A549 (cell line): ENCODE results near the gene NKX2-1. TPM values are rescaled to one million over a fixed set of nuclear protein-coding genes. Genes with fewer than 3 reads are reported as not detected.
"Not testable (repeated sequence)": the region's sequence is repeated elsewhere in the genome, so short reads cannot be mapped to it uniquely, and the experiment has no call there.

Experiments used
- ATAC-seq, 2 experiments: fragments of 200-7000 bp in 1 of 2; fragments of >200 bp in 1 of 2; cut with Nextera tagmentation in 1 of 2; cut with Tn5 transposase in 1 of 2; 3 replicates each; pipeline versions ENCODE4 v1.8.0 to v1.9.1; 2018 to 2020; ENCODE audit warnings: mild to moderate bottlenecking in 1 of 2, moderate library complexity in 1 of 2
- CTCF ChIA-PET: fragments of 300-600 bp; sonication (Branson Sonifier 250); formaldehyde crosslinking; extraction: SDS; loops from one replicate; lab custom pipeline; 2021; ENCODE audit warnings: antibody characterized with exemption, inconsistent platforms; lab: Yijun Ruan, JAX
- POLR2A ChIA-PET: fragments of 350-600 bp; formaldehyde crosslinking; extraction: SDS; loops from one replicate; lab custom pipeline; 2021; ENCODE audit warnings: antibody characterized with exemption, inconsistent platforms; lab: Yijun Ruan, JAX
- DNase-seq, 2 experiments: peaks; one replicate each; pipeline versions ENCODE4 v3.0.0 to v3.0.0-alpha.2; 2011 to 2016; ENCODE audit warnings: low read depth in 1 of 2, low spot score in 1 of 2
- FAIRE-seq: peaks from 2 replicates; lab custom pipeline; 2011; peaks lifted over from hg19 to GRCh38; lab: Jason Lieb, UNC
- H3K27ac ChIP-seq, 2 experiments: fragments of >200 bp; sonication (Bioruptor Twin); formaldehyde crosslinking; 3 replicates each; pipeline ENCODE4 v1.5.1; 2016 to 2017
- H3K4me1 ChIP-seq: fragments of >200 bp; sonication (Bioruptor Twin); formaldehyde crosslinking; 3 replicates; pipeline ENCODE4 v1.6.1; 2016
- H3K4me2 ChIP-seq: fragments of >200 bp; sonication (Bioruptor Twin); formaldehyde crosslinking; 3 replicates; pipeline ENCODE4 v1.6.1; 2016
- H3K4me3 ChIP-seq: fragments of >200 bp; sonication (Bioruptor Twin); formaldehyde crosslinking; 3 replicates; pipeline ENCODE4 v1.5.1; 2016
- H3K9me3 ChIP-seq: fragments of >200 bp; sonication (Bioruptor Twin); formaldehyde crosslinking; 3 replicates; pipeline ENCODE4 v1.6.1; 2016
- BCL3 ChIP-seq: fragments of >200 bp; sonication (Bioruptor Twin); formaldehyde crosslinking; IDR thresholded peaks from 3 replicates; pipeline ENCODE4 v1.6.1; 2016
- BHLHE40 ChIP-seq: IDR thresholded peaks from 2 replicates; pipeline ENCODE4 v1.6.1; 2012; ENCODE audit warnings: low read depth, low read length, inconsistent platforms
- CBX8 ChIP-seq: fragments of 200-600 bp; sonication (generic); IDR thresholded peaks from 2 replicates; pipeline ENCODE4 v1.6.1; 2016
- CHD2 ChIP-seq: fragments of 150-350 bp; IDR thresholded peaks from 2 replicates; pipeline ENCODE4 v1.6.1; 2014; ENCODE audit warnings: low read length; ENCODE audit not compliant: partially characterized antibody
- CHD4 ChIP-seq: fragments of 200-600 bp; sonication (generic); IDR thresholded peaks from 2 replicates; pipeline ENCODE4 v1.6.1; 2016; ENCODE audit warnings: antibody characterized with exemption, mild to moderate bottlenecking, borderline replicate concordance
- EHF ChIP-seq: fragments of 250-450 bp; sonication (Bioruptor Pico); IDR thresholded peaks from 2 replicates; pipeline ENCODE4 v1.5.0; 2020; ENCODE audit warnings: mild to moderate bottlenecking
- EP300 ChIP-seq, 2 experiments: fragments of >200 bp; sonication (Bioruptor Twin); formaldehyde crosslinking; IDR thresholded peaks; 2 replicates in 1 of 2; 3 replicates in 1 of 2; pipeline ENCODE4 v1.6.1; 2016 to 2017
- ESRRA ChIP-seq: fragments of 150-350 bp; IDR thresholded peaks from 2 replicates; pipeline ENCODE4 v1.6.1; 2014; ENCODE audit warnings: mild to moderate bottlenecking, low read length, borderline replicate concordance
- GATA3 ChIP-seq: IDR thresholded peaks from 2 replicates; pipeline ENCODE4 v1.6.1; 2012; ENCODE audit warnings: borderline replicate concordance
- HOXB13 ChIP-seq: fragments of 250-450 bp; sonication (Bioruptor Pico); IDR thresholded peaks from 2 replicates; pipeline ENCODE4 v1.5.0; 2020; ENCODE audit warnings: low read depth, mild to moderate bottlenecking, moderate library complexity
- HOXB5 ChIP-seq: fragments of 250-450 bp; sonication (Bioruptor Pico); IDR thresholded peaks from 2 replicates; pipeline ENCODE4 v1.5.0; 2020; ENCODE audit warnings: mild to moderate bottlenecking, moderate library complexity
- KDM1A ChIP-seq: fragments of 200-600 bp; sonication (generic); IDR thresholded peaks from 2 replicates; pipeline ENCODE4 v1.6.1; 2016; ENCODE audit warnings: low read depth, mild to moderate bottlenecking
- MAFK ChIP-seq: fragments of 450-650 bp; IDR thresholded peaks from 2 replicates; pipeline ENCODE4 v1.6.1; 2014; ENCODE audit not compliant: partially characterized antibody
- NR3C1 ChIP-seq: fragments of >200 bp; sonication (Bioruptor Twin); formaldehyde crosslinking; IDR thresholded peaks from 3 replicates; pipeline ENCODE4 v1.6.1; 2017
- POLR2AphosphoS2 ChIP-seq: conservative IDR thresholded peaks from 2 replicates; pipeline ENCODE4 v1.6.1; 2012; ENCODE audit warnings: low read length, improper control_type of control experiment, inconsistent platforms
- RAD21 ChIP-seq, 2 experiments: fragments of >200 bp in 1 of 2; sonication (Bioruptor Twin) in 1 of 2; formaldehyde crosslinking in 1 of 2; IDR thresholded peaks in 1 of 2; conservative IDR thresholded peaks in 1 of 2; 2 replicates in 1 of 2; 3 replicates in 1 of 2; pipeline ENCODE4 v1.6.1; 2012 to 2018; ENCODE audit warnings: inconsistent platforms in 1 of 2
- RCOR1 ChIP-seq: fragments of 150-350 bp; IDR thresholded peaks from 2 replicates; pipeline ENCODE4 v1.6.1; 2014; ENCODE audit warnings: antibody characterized with exemption, low read length, low read depth
- RFX5 ChIP-seq: fragments of 450-650 bp; IDR thresholded peaks from 2 replicates; pipeline ENCODE4 v1.7.1; 2014; ENCODE audit warnings: antibody characterized with exemption, mild to moderate bottlenecking, moderate library complexity
- RNF2 ChIP-seq: fragments of 200-600 bp; sonication (generic); IDR thresholded peaks from 2 replicates; pipeline ENCODE4 v1.6.1; 2016; ENCODE audit warnings: low read depth, mild to moderate bottlenecking, antibody characterized with exemption, moderate library complexity, borderline replicate concordance
- SREBF2 ChIP-seq: fragments of 450-650 bp; IDR thresholded peaks from 2 replicates; pipeline ENCODE4 v1.6.1; 2014; ENCODE audit warnings: mild to moderate bottlenecking, moderate library complexity
- TFCP2L1 ChIP-seq: fragments of 250-450 bp; sonication (Bioruptor Pico); IDR thresholded peaks from 2 replicates; pipeline ENCODE4 v1.5.0; 2021; ENCODE audit warnings: mild to moderate bottlenecking
- TP53 ChIP-seq: fragments of 250-450 bp; sonication (Bioruptor Pico); IDR thresholded peaks from 2 replicates; pipeline ENCODE4 v1.5.0; 2021; ENCODE audit warnings: mild to moderate bottlenecking, moderate library complexity
- USF2 ChIP-seq: fragments of 450-650 bp; IDR thresholded peaks from 2 replicates; pipeline ENCODE4 v1.6.1; 2014; ENCODE audit warnings: antibody characterized with exemption
- ZC3H11A ChIP-seq: fragments of 450-650 bp; IDR thresholded peaks from 2 replicates; pipeline ENCODE4 v1.6.1; 2014; ENCODE audit warnings: antibody characterized with exemption, mild to moderate bottlenecking
- ZNF302 ChIP-seq: fragments of 250-450 bp; sonication (Bioruptor Pico); IDR thresholded peaks from 2 replicates; pipeline ENCODE4 v1.9.0; 2021; ENCODE audit warnings: inconsistent platforms, mild to moderate bottlenecking, moderate library complexity
- ZSCAN20 ChIP-seq: fragments of 250-450 bp; sonication (Bioruptor Pico); IDR thresholded peaks from 2 replicates; pipeline ENCODE4 v1.8.0; 2022; ENCODE audit warnings: mild to moderate bottlenecking, moderate library complexity
- WGBS: methylation state at CpG from one replicate; pipeline ENCODE4 v1.1.6; 2017; ENCODE audit errors: missing lambda C conversion rate; 5-methylcytosine and 5-hydroxymethylcytosine counted together
- polyA plus RNA-seq, 4 experiments: library from polyadenylated mRNA; depleted of rRNA in 3 of 4; stranded (reverse); fragments of >200 nt; fragmentation: RNase III in 1 of 4; extraction: RNeasy Plus Mini Kit Qiagen cat#74134 plus additional on column Dnase treatment in 1 of 4; gene quantifications; 2 replicates in 3 of 4; 3 replicates in 1 of 4; pipeline ENCODE4 v1.2.3, GENCODE V29; 2011 to 2017
- TF ChIP-seq, protein P1 (sequence below): IDR thresholded peaks from 2 replicates; pipeline ENCODE4 v1.6.1; 2012
- TF ChIP-seq, protein P2 (sequence below): fragments of 250-450 bp; sonication (Bioruptor Pico); IDR thresholded peaks from 2 replicates; pipeline ENCODE4 v1.5.0; 2020; ENCODE audit warnings: low read depth, mild to moderate bottlenecking, moderate library complexity
- TF ChIP-seq, protein P3 (sequence below): fragments of 150-350 bp; IDR thresholded peaks from 2 replicates; pipeline ENCODE4 v1.6.1; 2014; ENCODE audit warnings: low read depth, mild to moderate bottlenecking, low read length

The NKX2-1 gene
- polyA plus RNA-seq, 2 of the 4 experiments (the other 2 are of a cell fraction) = not detected

GRCh38 chr14:36478782-36479181 lies 41.2 kb downstream of the NKX2-1 start:
- Histone ChIP-seq H3K27ac (no peak overlapping the region), H3K4me1 (no peaks in the 10 kb centered on the region), H3K4me3 (no peak overlapping the region), H3K4me2 (no peak overlapping the region)
- CTCF ChIA-PET = interaction anchor here (1.5 kb wide), 1 partner anchor 46 kb away, joined by 5 read pairs; no protein-coding TSS in a partner anchor
- ATAC-seq = no peak
- TF ChIP-seq HOXB13 (CRISPR knock-in tag) (no peak), RFX5 (no peak), ZSCAN20 (no peak), TP53 (no peak), RAD21 (conservative IDR thresholded peaks at IDR 0.05 in 1 of 2, IDR thresholded peaks at IDR 0.05 in 1 of 2) (no peak), RCOR1 (no peak), ZC3H11A (no peak)
- TF ChIP-seq, all 56 proteins: peak for 0
- DNase-seq (no peak), FAIRE-seq (no peak)
- H3K9me3 ChIP-seq = no peaks in the 10 kb centered on the region
- whole genome bisulfite sequencing = 0% methylated on average over 1 of the region's 1 CpG
- POLR2A ChIA-PET = no interaction called here

DNA sequence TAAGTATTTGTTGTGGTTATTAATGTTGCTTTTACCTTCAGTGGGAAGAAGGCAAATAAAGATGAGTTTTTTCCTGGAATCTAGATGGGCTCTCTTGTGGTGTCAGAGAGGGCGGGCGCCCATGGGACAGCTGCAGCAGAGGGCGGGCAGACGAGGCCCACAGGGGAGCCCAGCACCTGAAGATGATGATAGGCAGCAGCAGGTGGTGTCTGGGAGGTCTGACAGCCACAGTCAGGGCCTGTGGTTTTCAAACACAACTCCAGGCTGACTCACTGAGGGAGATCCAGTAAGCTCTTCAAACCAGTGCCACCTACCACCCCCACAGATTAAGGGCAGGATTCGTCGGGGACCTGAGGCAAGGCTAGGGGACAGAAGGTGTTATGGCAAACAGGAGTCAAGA lies 42.8 kb downstream of the NKX2-1 start:
- ATAC-seq (no peak), FAIRE-seq (no peak), DNase-seq (no peak)
- Histone ChIP-seq H3K4me2 (no peak overlapping the region), H3K27ac (no peak overlapping the region), H3K4me1 (no peaks in the 10 kb centered on the region), H3K9me3 (0 out of 3 replicates have a peak, but pooled peaks cover under 1% of the 10 kb centered on the region), H3K4me3 (no peak overlapping the region)
- POLR2A ChIA-PET = no interaction called here
- no peak for TF ChIP-seq ZC3H11A
- TF ChIP-seq TFCP2L1 (CRISPR knock-in tag) = no peak
- no peak for TF ChIP-seq CHD4
- no peak for TF ChIP-seq GATA3
- TF ChIP-seq HOXB13 (CRISPR knock-in tag) = no peak
- no peak for TF ChIP-seq EHF
- TF ChIP-seq CBX8 = no peak
- no peak for TF ChIP-seq NR3C1
- TF ChIP-seq, protein P1, sequence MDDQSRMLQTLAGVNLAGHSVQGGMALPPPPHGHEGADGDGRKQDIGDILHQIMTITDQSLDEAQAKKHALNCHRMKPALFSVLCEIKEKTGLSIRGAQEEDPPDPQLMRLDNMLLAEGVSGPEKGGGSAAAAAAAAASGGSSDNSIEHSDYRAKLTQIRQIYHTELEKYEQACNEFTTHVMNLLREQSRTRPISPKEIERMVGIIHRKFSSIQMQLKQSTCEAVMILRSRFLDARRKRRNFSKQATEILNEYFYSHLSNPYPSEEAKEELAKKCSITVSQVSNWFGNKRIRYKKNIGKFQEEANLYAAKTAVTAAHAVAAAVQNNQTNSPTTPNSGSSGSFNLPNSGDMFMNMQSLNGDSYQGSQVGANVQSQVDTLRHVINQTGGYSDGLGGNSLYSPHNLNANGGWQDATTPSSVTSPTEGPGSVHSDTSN = no peak
- no peak for TF ChIP-seq POLR2AphosphoS2
- TF ChIP-seq BCL3 = no peak
- no peak for TF ChIP-seq EP300 (IDR thresholded peaks at IDR 0.05)
- TF ChIP-seq KDM1A = no peak
- no peak for TF ChIP-seq MAFK
- TF ChIP-seq ESRRA = no peak
- CTCF ChIA-PET = interaction anchor here (1.5 kb wide), 1 partner anchor 47 kb away, joined by 5 read pairs; no protein-coding TSS in a partner anchor
- 37% methylated on average over 6 of the region's 6 CpGs for WGBS

DNA sequence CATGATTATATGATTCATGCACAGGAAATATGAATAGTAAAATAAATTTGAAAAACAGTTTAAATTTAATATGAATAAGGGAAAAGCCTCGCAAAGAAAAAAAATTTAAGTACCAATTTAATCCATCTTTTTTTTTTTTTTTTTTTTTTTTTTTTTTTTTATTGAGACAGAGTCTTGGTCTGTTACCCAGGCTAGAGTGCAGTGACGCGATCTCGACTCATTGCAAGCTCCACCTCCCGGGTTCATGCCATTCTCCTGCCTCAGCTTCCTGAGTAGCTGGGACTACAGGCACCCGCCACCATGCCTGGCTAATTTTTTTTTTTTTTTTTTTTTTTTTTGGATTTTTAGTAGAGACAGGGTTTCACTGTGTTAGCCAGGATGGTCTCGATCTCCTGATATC lies 44.0 kb downstream of the NKX2-1 start:
- DNase-seq, FAIRE-seq, ATAC-seq, H3K9me3 ChIP-seq, POLR2A ChIA-PET, H3K4me2 ChIP-seq, H3K27ac ChIP-seq, H3K4me3 ChIP-seq, H3K4me1 ChIP-seq, CTCF ChIA-PET: not testable (repeated sequence)
- 53% methylated on average over 7 of the region's 7 CpGs for WGBS

GRCh38 chr14:36474593-36474992 lies 45.4 kb downstream of the NKX2-1 start:
- H3K27ac ChIP-seq = no peak overlapping the region
- H3K4me2 ChIP-seq = no peak overlapping the region
- H3K9me3 ChIP-seq = 0 out of 3 replicates have a peak, but pooled peaks cover 2% of the 10 kb centered on the region
- ATAC-seq = no peak
- 22% methylated on average over 4 of the region's 4 CpGs for WGBS
- no peak overlapping the region for H3K4me3 ChIP-seq
- DNase-seq = no peak
- POLR2A ChIA-PET = no interaction called here
- H3K4me1 ChIP-seq = no peaks in the 10 kb centered on the region
- no peak for FAIRE-seq
- CTCF ChIA-PET = no interaction called here
- TF ChIP-seq CHD2 (no peak), RAD21 (conservative IDR thresholded peaks at IDR 0.05 in 1 of 2, IDR thresholded peaks at IDR 0.05 in 1 of 2) (no peak), BHLHE40 (no peak), HOXB5 (CRISPR knock-in tag) (no peak), USF2 (no peak), ZNF302 (CRISPR knock-in tag) (no peak), RFX5 (no peak), TP53 (no peak), SREBF2 (no peak), RNF2 (no peak), CHD4 (no peak)
- TF ChIP-seq, protein P2, sequence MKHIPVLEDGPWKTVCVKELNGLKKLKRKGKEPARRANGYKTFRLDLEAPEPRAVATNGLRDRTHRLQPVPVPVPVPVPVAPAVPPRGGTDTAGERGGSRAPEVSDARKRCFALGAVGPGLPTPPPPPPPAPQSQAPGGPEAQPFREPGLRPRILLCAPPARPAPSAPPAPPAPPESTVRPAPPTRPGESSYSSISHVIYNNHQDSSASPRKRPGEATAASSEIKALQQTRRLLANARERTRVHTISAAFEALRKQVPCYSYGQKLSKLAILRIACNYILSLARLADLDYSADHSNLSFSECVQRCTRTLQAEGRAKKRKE (CRISPR knock-in tag) = no peak
- TF ChIP-seq, protein P3, sequence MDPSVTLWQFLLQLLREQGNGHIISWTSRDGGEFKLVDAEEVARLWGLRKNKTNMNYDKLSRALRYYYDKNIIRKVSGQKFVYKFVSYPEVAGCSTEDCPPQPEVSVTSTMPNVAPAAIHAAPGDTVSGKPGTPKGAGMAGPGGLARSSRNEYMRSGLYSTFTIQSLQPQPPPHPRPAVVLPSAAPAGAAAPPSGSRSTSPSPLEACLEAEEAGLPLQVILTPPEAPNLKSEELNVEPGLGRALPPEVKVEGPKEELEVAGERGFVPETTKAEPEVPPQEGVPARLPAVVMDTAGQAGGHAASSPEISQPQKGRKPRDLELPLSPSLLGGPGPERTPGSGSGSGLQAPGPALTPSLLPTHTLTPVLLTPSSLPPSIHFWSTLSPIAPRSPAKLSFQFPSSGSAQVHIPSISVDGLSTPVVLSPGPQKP = no peak
